ENCODE data around the gene USP5. TPM values are rescaled to one million over a fixed set of nuclear protein-coding genes. Genes with fewer than 3 reads are reported as not detected.

Gene USP5
- polyA plus RNA-seq, 3 donors: 28.0 to 32.4 (median 29.9) TPM

DNA sequence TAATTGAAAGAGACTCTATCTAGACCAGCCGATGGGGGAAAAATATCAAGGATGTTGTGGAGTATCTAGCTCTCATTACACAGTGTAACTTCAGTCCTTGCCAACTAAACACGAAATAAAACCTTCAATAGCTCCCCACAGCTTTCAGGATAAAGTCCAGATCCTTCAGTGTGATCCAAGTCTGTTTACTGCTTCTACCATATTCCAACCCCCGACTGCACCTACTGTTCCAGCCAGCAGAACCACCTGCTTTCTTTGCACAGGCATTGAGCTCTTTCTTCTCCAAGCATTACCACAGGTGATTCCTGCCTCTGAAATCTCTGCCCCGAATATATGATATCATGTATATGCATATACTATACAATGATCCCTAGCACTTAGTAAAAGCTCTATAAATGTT is 50.5 kb downstream of the USP5 start:
- Histone ChIP-seq H3K9me3 (replicated peaks in 1 of 2; ENCODE audit: control insufficient read depth in 1 of 2, insufficient read depth in 1 of 2, low read length in 2 of 2) (no peaks in the 10 kb centered on the region), H2AFZ (ENCODE audit: insufficient read depth, low read depth, low read length, poor library complexity, severe bottlenecking) (no peak overlapping the region), H3K27me3 (ENCODE audit: control insufficient read depth in 2 of 2, insufficient read depth in 2 of 2, low read length in 2 of 2) (no peaks in the 10 kb centered on the region), H4K20me1 (ENCODE audit: insufficient read depth, low read length) (no peaks in the 10 kb centered on the region), H3K4me3 (replicated peaks in 1 of 3; ENCODE audit: low read depth in 2 of 3, low read length in 3 of 3) (no peak overlapping the region), H3K9ac (ENCODE audit: insufficient read depth, low read length, poor library complexity, severe bottlenecking) (no peak overlapping the region), H3K4me1 (ENCODE audit: control insufficient read depth in 1 of 2, insufficient read depth in 2 of 2, low read length in 2 of 2) (peaks cover 26 to 30% of the 10 kb centered on the region in 2 donors), H3K27ac (ENCODE audit: low read depth in 1 of 2, low read length in 2 of 2) (no peak overlapping the region), H3K4me2 (replicated peaks; ENCODE audit: extremely low read depth, low read length, poor library complexity, severe bottlenecking) (no peak overlapping the region), H3K36me3 (replicated peaks in 1 of 2; ENCODE audit: control insufficient read depth in 1 of 2, insufficient read depth in 2 of 2, low read length in 2 of 2) (peaks cover 0 to 9% of the 10 kb centered on the region in 2 donors), H3K79me2 (ENCODE audit: insufficient read depth, low read length) (no peaks in the 10 kb centered on the region)
- DNase-seq: no peak
- H3K9me3 Mint-ChIP-seq: no peaks in the 10 kb centered on the region
- 100% methylated on average over 2 of the region's 4 CpGs for WGBS (ENCODE audit: insufficient coverage)
- intact Hi-C loops (cut with micrococcal nuclease): loop anchor here in 1 of 2 donors (10.0 kb wide), 1 partner anchor 48 kb away; the partner anchor contains the start of genes CDCA3 and USP5
- H3K4me3 Mint-ChIP-seq: no peak overlapping the region
- H3K27ac Mint-ChIP-seq: no peak overlapping the region
- peaks cover 13% of the 10 kb centered on the region for H3K4me1 Mint-ChIP-seq
- TF ChIP-seq, protein P1, sequence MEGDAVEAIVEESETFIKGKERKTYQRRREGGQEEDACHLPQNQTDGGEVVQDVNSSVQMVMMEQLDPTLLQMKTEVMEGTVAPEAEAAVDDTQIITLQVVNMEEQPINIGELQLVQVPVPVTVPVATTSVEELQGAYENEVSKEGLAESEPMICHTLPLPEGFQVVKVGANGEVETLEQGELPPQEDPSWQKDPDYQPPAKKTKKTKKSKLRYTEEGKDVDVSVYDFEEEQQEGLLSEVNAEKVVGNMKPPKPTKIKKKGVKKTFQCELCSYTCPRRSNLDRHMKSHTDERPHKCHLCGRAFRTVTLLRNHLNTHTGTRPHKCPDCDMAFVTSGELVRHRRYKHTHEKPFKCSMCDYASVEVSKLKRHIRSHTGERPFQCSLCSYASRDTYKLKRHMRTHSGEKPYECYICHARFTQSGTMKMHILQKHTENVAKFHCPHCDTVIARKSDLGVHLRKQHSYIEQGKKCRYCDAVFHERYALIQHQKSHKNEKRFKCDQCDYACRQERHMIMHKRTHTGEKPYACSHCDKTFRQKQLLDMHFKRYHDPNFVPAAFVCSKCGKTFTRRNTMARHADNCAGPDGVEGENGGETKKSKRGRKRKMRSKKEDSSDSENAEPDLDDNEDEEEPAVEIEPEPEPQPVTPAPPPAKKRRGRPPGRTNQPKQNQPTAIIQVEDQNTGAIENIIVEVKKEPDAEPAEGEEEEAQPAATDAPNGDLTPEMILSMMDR (IDR thresholded peaks at IDR 0.05): no peak
- peaks cover 0 to 2% (median 0%) of the 10 kb centered on the region in 3 donors for H3K27me3 Mint-ChIP-seq (ENCODE audit: low read depth in 3 of 3)
- H3K36me3 Mint-ChIP-seq: no peaks in the 10 kb centered on the region

DNA sequence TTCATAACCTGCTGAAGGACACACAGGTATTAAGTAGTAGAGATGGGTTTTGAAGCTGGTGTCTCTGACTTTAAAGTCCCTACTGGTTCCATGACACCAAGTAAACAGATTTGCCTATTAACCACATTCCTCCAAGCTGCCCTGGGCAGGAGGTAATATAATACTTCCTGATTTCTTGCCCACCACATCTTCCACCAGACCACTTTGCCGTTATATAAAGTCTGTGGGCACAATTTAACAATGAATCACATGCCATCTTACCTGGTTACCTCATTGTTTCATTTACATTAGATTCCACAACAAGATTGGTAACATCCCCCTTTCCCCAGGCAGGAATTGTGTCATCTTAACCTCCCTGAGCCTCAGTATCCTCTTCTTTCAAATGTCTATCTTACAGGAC is 51.8 kb downstream of the USP5 start:
- H3K4me1 Mint-ChIP-seq: peaks cover 13% of the 10 kb centered on the region
- peaks cover 0 to 2% (median 0%) of the 10 kb centered on the region in 3 donors for H3K27me3 Mint-ChIP-seq (ENCODE audit: low read depth in 3 of 3)
- H3K9me3 Mint-ChIP-seq: no peaks in the 10 kb centered on the region
- Histone ChIP-seq H2AFZ (ENCODE audit: insufficient read depth, low read depth, low read length, poor library complexity, severe bottlenecking) (peak overlapping the region; percentile 91), H3K9me3 (replicated peaks in 1 of 2; ENCODE audit: control insufficient read depth in 1 of 2, insufficient read depth in 1 of 2, low read length in 2 of 2) (no peaks in the 10 kb centered on the region), H3K4me1 (ENCODE audit: control insufficient read depth in 1 of 2, insufficient read depth in 2 of 2, low read length in 2 of 2) (peaks cover 26 to 30% of the 10 kb centered on the region in 2 donors), H3K27me3 (ENCODE audit: control insufficient read depth in 2 of 2, insufficient read depth in 2 of 2, low read length in 2 of 2) (no peaks in the 10 kb centered on the region), H3K4me2 (replicated peaks; ENCODE audit: extremely low read depth, low read length, poor library complexity, severe bottlenecking) (no peak overlapping the region), H4K20me1 (ENCODE audit: insufficient read depth, low read length) (no peaks in the 10 kb centered on the region), H3K27ac (ENCODE audit: low read depth in 1 of 2, low read length in 2 of 2) (no peak overlapping the region), H3K9ac (ENCODE audit: insufficient read depth, low read length, poor library complexity, severe bottlenecking) (no peak overlapping the region), H3K36me3 (replicated peaks in 1 of 2; ENCODE audit: control insufficient read depth in 1 of 2, insufficient read depth in 2 of 2, low read length in 2 of 2) (peaks cover 0 to 9% of the 10 kb centered on the region in 2 donors), H3K79me2 (ENCODE audit: insufficient read depth, low read length) (no peaks in the 10 kb centered on the region), H3K4me3 (replicated peaks in 1 of 3; ENCODE audit: low read depth in 2 of 3, low read length in 3 of 3) (no peak overlapping the region)
- H3K27ac Mint-ChIP-seq: peak overlapping the region in 1 of 7 donors; percentile 73
- TF ChIP-seq, protein P1 (IDR thresholded peaks at IDR 0.05): no peak
- 13% methylated on average over 1 of the region's 1 CpG for WGBS (ENCODE audit: insufficient coverage)
- H3K4me3 Mint-ChIP-seq: no peak overlapping the region
- peaks cover 3 to 5% of the 10 kb centered on the region in 2 donors for H3K36me3 Mint-ChIP-seq
- no peak for DNase-seq
- intact Hi-C loops (cut with micrococcal nuclease): loop anchor here in 1 of 2 donors (1.0 to 10.0 kb wide), 2 partner anchors 30 to 49 kb away; partner anchors contain the start of genes CDCA3, SPSB2 and USP5

Data from CD14-positive monocyte (primary cell).